PC-3 (cell line): ENCODE data around the gene RTP3.

Source experiments
- EZH2 ChIP-seq: fragments of 300-600 bp; sonication (generic); IDR thresholded peaks from one replicate; pipeline ENCODE4 v1.6.1; 2017; ENCODE audit warnings: antibody characterized with exemption, mild to moderate bottlenecking, low read length; ENCODE audit not compliant: unreplicated experiment
- EZH2phosphoT487 ChIP-seq: fragments of 300-600 bp; sonication (generic); IDR thresholded peaks from 2 replicates; pipeline ENCODE4 v1.6.1; 2018; ENCODE audit warnings: mild to moderate bottlenecking, antibody characterized with exemption, low read length, borderline replicate concordance
- TF ChIP-seq, protein P1 (sequence below): fragments of 300-600 bp; sonication (generic); conservative IDR thresholded peaks from 2 replicates; pipeline ENCODE4 v1.5.1; 2017; ENCODE audit warnings: antibody characterized with exemption, low read depth, mild to moderate bottlenecking, low read length

DNA sequence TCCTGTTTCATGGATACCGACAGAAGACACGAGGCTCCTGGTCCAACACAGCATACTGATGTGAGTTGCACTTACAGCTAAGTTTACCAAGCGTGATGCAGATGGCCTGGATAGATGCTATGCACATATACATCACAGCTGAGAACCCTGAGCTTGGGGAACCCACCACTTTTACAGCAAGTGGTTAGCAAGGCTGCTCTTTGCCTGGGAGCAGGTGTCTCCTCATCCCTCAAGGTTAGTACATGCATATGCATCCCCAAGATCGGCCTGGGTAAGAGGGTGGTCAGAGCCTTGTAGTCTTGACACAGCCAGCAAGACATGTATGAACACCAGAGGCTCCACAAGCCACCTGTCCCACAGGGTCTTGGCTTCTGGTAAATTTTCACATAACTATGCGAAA is 40.0 kb downstream of the RTP3 start:
- TF ChIP-seq, protein P1, sequence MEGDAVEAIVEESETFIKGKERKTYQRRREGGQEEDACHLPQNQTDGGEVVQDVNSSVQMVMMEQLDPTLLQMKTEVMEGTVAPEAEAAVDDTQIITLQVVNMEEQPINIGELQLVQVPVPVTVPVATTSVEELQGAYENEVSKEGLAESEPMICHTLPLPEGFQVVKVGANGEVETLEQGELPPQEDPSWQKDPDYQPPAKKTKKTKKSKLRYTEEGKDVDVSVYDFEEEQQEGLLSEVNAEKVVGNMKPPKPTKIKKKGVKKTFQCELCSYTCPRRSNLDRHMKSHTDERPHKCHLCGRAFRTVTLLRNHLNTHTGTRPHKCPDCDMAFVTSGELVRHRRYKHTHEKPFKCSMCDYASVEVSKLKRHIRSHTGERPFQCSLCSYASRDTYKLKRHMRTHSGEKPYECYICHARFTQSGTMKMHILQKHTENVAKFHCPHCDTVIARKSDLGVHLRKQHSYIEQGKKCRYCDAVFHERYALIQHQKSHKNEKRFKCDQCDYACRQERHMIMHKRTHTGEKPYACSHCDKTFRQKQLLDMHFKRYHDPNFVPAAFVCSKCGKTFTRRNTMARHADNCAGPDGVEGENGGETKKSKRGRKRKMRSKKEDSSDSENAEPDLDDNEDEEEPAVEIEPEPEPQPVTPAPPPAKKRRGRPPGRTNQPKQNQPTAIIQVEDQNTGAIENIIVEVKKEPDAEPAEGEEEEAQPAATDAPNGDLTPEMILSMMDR = no peak
- TF ChIP-seq EZH2 (no peak), EZH2phosphoT487 (no peak)
